GM23338 (cell line): ENCODE results near the gene GUCY1A1. TPM values are rescaled to one million over a fixed set of nuclear protein-coding genes. Genes with fewer than 3 reads are reported as not detected.

ENCODE experiments used
- ATAC-seq: fragments of 200-7000 bp; cut with Tn5 transposase; 3 replicates; pipeline ENCODE4 v1.9.1; 2020
- DNase-seq: peaks from one replicate; pipeline ENCODE4 v3.0.0-alpha.2; 2015; ENCODE audit warnings: low spot score
- H2AFZ ChIP-seq: fragments of 200-600 bp; sonication (generic); 2 replicates; pipeline ENCODE4 v1.8.0; 2016; ENCODE audit warnings: antibody characterized with exemption, mild to moderate bottlenecking, moderate library complexity
- H3F3A ChIP-seq: fragments of 200-600 bp; sonication (generic); replicated peaks from 2 replicates; pipeline ENCODE4 v1.8.0; 2017; ENCODE audit warnings: antibody characterized with exemption, mixed run types, low read depth
- H3K27ac ChIP-seq: fragments of 200-600 bp; sonication (generic); 2 replicates; pipeline ENCODE4 v1.6.1; 2016; ENCODE audit warnings: low read depth
- H3K27me3 ChIP-seq: fragments of 200-600 bp; sonication (generic); 2 replicates; pipeline ENCODE4 v1.8.0; 2016; ENCODE audit warnings: mild to moderate bottlenecking, mixed run types, moderate library complexity; ENCODE audit not compliant: insufficient read depth
- H3K36me3 ChIP-seq: fragments of 200-600 bp; sonication (generic); 2 replicates; pipeline ENCODE4 v1.8.0; 2016; ENCODE audit warnings: mild to moderate bottlenecking; ENCODE audit not compliant: insufficient read depth
- H3K4me1 ChIP-seq: fragments of 200-600 bp; sonication (generic); 2 replicates; pipeline ENCODE4 v1.8.0; 2016; ENCODE audit warnings: mild to moderate bottlenecking, moderate library complexity; ENCODE audit not compliant: insufficient read depth
- H3K4me2 ChIP-seq: fragments of 200-600 bp; sonication (generic); 2 replicates; pipeline ENCODE4 v1.7.1; 2017; ENCODE audit warnings: mixed run types
- H3K4me3 ChIP-seq: fragments of 200-600 bp; sonication (generic); 2 replicates; pipeline ENCODE4 v1.6.1; 2016; ENCODE audit warnings: mixed run types
- H3K79me2 ChIP-seq: fragments of 200-600 bp; sonication (generic); replicated peaks from 2 replicates; pipeline ENCODE4 v1.8.0; 2017; ENCODE audit warnings: mild to moderate bottlenecking; ENCODE audit not compliant: insufficient read depth
- H3K9me2 ChIP-seq: fragments of 200-600 bp; sonication (generic); 2 replicates; pipeline ENCODE4 v1.8.0; 2017; ENCODE audit not compliant: insufficient read depth
- H4K20me1 ChIP-seq: fragments of 200-600 bp; sonication (generic); replicated peaks from 2 replicates; pipeline ENCODE4 v1.8.0; 2017; ENCODE audit warnings: mild to moderate bottlenecking; ENCODE audit not compliant: insufficient read depth
- H3K27ac Mint-ChIP-seq: 2 replicates; pipeline ENCODE4 v1.8.0; 2020; ENCODE audit warnings: inconsistent platforms, mild to moderate bottlenecking, moderate library complexity, mixed read lengths
- H3K27me3 Mint-ChIP-seq: 3 replicates; pipeline ENCODE4 v1.8.0; 2022; ENCODE audit warnings: low read depth, mild to moderate bottlenecking, moderate library complexity, mixed read lengths, inconsistent platforms; ENCODE audit not compliant: insufficient read depth, poor library complexity
- H3K36me3 Mint-ChIP-seq: 3 replicates; pipeline ENCODE4 v1.8.0; 2021; ENCODE audit warnings: low read depth, mild to moderate bottlenecking, inconsistent platforms, moderate library complexity, mixed read lengths
- H3K4me1 Mint-ChIP-seq: 3 replicates; pipeline ENCODE4 v1.8.0; 2020; ENCODE audit warnings: mild to moderate bottlenecking, inconsistent platforms, mixed read lengths
- H3K4me3 Mint-ChIP-seq: 3 replicates; pipeline ENCODE4 v1.8.0; 2021; ENCODE audit warnings: moderate library complexity, mild to moderate bottlenecking, inconsistent platforms, mixed read lengths
- H3K9me3 Mint-ChIP-seq: 3 replicates; pipeline ENCODE4 v1.8.0; 2020; ENCODE audit warnings: moderate library complexity, mild to moderate bottlenecking, inconsistent platforms, mixed read lengths
- EZH2phosphoT487 ChIP-seq: fragments of 200-600 bp; sonication (generic); IDR thresholded peaks from one replicate; pipeline ENCODE4 v1.8.1; 2018; ENCODE audit warnings: antibody characterized with exemption; ENCODE audit not compliant: unreplicated experiment
- POLR2AphosphoS5 ChIP-seq: IDR thresholded peaks from 2 replicates; pipeline ENCODE4 v1.6.1; 2016; ENCODE audit warnings: antibody characterized with exemption, low read depth
- REST ChIP-seq: IDR thresholded peaks from one replicate; pipeline ENCODE4 v1.6.1; 2018; ENCODE audit warnings: antibody characterized with exemption; ENCODE audit not compliant: unreplicated experiment
- polyA plus RNA-seq: library from polyadenylated mRNA; unstranded; fragments of >200 nt; fragmentation: Nextera tagmentation; extraction: Ambion mirVana; gene quantifications from 2 replicates; pipeline ENCODE4 v1.2.1, GENCODE V29; 2016
- total RNA-seq: library from RNA; depleted of rRNA; stranded (reverse); fragments of >200 nt; shearing (Covaris generic); gene quantifications from 2 replicates; pipeline ENCODE4 v1.2.3, GENCODE V29; 2014
- TF ChIP-seq, protein P1 (sequence below): fragments of 250-450 bp; sonication (Bioruptor Pico); IDR thresholded peaks from 2 replicates; pipeline ENCODE4 v1.5.0; 2020; ENCODE audit warnings: mild to moderate bottlenecking, moderate library complexity
- TF ChIP-seq, protein P2 (sequence below), 2 experiments: fragments of 200-600 bp in 1 of 2; sonication (generic) in 1 of 2; conservative IDR thresholded peaks; 2 replicates each; pipeline versions ENCODE4 v1.5.1 to v1.6.1; 2016 to 2017; ENCODE audit warnings: antibody characterized with exemption in 2 of 2, low read depth in 2 of 2, mild to moderate bottlenecking in 2 of 2, moderate library complexity in 1 of 2

The GUCY1A1 gene
- total and polyA plus RNA-seq, 2 experiments from 2014 or later, result not detected

GRCh38 chr4:155687380-155687982, 20.8 kb downstream of the GUCY1A1 start:
- H3K4me2 ChIP-seq, result no peak overlapping the region
- no peaks in the 10 kb centered on the region for H4K20me1 ChIP-seq
- Mint-ChIP-seq H3K27me3 (no peaks in the 10 kb centered on the region), H3K4me3 (no peak overlapping the region), H3K27ac (no peak overlapping the region), H3K9me3 (no peaks in the 10 kb centered on the region), H3K4me1 (no peaks in the 10 kb centered on the region), H3K36me3 (no peaks in the 10 kb centered on the region)
- H3K27me3 ChIP-seq, result no peaks in the 10 kb centered on the region
- no peak overlapping the region for H3K27ac ChIP-seq
- H3F3A ChIP-seq, result no peaks in the 10 kb centered on the region
- no peak for TF ChIP-seq EZH2phosphoT487
- TF ChIP-seq, protein P1, sequence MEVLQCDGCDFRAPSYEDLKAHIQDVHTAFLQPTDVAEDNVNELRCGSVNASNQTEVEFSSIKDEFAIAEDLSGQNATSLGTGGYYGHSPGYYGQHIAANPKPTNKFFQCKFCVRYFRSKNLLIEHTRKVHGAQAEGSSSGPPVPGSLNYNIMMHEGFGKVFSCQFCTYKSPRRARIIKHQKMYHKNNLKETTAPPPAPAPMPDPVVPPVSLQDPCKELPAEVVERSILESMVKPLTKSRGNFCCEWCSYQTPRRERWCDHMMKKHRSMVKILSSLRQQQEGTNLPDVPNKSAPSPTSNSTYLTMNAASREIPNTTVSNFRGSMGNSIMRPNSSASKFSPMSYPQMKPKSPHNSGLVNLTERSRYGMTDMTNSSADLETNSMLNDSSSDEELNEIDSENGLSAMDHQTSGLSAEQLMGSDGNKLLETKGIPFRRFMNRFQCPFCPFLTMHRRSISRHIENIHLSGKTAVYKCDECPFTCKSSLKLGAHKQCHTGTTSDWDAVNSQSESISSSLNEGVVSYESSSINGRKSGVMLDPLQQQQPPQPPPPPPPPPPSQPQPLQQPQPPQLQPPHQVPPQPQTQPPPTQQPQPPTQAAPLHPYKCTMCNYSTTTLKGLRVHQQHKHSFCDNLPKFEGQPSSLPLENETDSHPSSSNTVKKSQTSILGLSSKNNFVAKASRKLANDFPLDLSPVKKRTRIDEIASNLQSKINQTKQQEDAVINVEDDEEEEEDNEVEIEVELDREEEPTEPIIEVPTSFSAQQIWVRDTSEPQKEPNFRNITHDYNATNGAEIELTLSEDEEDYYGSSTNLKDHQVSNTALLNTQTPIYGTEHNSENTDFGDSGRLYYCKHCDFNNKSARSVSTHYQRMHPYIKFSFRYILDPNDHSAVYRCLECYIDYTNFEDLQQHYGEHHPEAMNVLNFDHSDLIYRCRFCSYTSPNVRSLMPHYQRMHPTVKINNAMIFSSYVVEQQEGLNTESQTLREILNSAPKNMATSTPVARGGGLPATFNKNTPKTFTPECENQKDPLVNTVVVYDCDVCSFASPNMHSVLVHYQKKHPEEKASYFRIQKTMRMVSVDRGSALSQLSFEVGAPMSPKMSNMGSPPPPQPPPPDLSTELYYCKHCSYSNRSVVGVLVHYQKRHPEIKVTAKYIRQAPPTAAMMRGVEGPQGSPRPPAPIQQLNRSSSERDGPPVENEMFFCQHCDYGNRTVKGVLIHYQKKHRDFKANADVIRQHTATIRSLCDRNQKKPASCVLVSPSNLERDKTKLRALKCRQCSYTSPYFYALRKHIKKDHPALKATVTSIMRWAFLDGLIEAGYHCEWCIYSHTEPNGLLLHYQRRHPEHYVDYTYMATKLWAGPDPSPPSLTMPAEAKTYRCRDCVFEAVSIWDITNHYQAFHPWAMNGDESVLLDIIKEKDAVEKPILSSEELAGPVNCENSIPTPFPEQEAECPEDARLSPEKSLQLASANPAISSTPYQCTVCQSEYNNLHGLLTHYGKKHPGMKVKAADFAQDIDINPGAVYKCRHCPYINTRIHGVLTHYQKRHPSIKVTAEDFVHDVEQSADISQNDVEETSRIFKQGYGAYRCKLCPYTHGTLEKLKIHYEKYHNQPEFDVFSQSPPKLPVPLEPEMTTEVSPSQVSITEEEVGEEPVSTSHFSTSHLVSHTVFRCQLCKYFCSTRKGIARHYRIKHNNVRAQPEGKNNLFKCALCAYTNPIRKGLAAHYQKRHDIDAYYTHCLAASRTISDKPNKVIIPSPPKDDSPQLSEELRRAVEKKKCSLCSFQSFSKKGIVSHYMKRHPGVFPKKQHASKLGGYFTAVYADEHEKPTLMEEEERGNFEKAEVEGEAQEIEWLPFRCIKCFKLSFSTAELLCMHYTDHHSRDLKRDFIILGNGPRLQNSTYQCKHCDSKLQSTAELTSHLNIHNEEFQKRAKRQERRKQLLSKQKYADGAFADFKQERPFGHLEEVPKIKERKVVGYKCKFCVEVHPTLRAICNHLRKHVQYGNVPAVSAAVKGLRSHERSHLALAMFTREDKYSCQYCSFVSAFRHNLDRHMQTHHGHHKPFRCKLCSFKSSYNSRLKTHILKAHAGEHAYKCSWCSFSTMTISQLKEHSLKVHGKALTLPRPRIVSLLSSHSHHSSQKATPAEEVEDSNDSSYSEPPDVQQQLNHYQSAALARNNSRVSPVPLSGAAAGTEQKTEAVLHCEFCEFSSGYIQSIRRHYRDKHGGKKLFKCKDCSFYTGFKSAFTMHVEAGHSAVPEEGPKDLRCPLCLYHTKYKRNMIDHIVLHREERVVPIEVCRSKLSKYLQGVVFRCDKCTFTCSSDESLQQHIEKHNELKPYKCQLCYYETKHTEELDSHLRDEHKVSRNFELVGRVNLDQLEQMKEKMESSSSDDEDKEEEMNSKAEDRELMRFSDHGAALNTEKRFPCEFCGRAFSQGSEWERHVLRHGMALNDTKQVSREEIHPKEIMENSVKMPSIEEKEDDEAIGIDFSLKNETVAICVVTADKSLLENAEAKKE, result no peak
- TF ChIP-seq REST, result no peak
- TF ChIP-seq, protein P2, sequence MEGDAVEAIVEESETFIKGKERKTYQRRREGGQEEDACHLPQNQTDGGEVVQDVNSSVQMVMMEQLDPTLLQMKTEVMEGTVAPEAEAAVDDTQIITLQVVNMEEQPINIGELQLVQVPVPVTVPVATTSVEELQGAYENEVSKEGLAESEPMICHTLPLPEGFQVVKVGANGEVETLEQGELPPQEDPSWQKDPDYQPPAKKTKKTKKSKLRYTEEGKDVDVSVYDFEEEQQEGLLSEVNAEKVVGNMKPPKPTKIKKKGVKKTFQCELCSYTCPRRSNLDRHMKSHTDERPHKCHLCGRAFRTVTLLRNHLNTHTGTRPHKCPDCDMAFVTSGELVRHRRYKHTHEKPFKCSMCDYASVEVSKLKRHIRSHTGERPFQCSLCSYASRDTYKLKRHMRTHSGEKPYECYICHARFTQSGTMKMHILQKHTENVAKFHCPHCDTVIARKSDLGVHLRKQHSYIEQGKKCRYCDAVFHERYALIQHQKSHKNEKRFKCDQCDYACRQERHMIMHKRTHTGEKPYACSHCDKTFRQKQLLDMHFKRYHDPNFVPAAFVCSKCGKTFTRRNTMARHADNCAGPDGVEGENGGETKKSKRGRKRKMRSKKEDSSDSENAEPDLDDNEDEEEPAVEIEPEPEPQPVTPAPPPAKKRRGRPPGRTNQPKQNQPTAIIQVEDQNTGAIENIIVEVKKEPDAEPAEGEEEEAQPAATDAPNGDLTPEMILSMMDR (conservative IDR thresholded peaks at IDR 0.05; ENCODE audit: low read depth in 2 of 2), result no peak
- no peak for TF ChIP-seq POLR2AphosphoS5
- no peak overlapping the region for H2AFZ ChIP-seq
- no peaks in the 10 kb centered on the region for H3K79me2 ChIP-seq
- no peak for DNase-seq
- H3K4me3 ChIP-seq, result no peak overlapping the region
- H3K9me2 ChIP-seq, result no peaks in the 10 kb centered on the region; the same call in 1 of the 2 replicates
- no peaks in the 10 kb centered on the region for H3K4me1 ChIP-seq
- H3K36me3 ChIP-seq, result no peaks in the 10 kb centered on the region
- no peak for ATAC-seq
